Keratinocyte (primary cell): ENCODE data around the gene ACBD3. TPM values are rescaled to one million over a fixed set of nuclear protein-coding genes. Genes with fewer than 3 reads are reported as not detected.

ENCODE experiments used
- DNase-seq: peaks from one replicate; pipeline ENCODE4 v3.0.0-alpha.2; 2011; ENCODE audit warnings: low read depth, missing footprints, low spot score
- FAIRE-seq: peaks from 2 replicates; lab custom pipeline; 2011; peaks lifted over from hg19 to GRCh38; lab: Jason Lieb, UNC
- H2AFZ ChIP-seq: 2 replicates; pipeline ENCODE4 v1.6.0; 2012; ENCODE audit warnings: low read length, control low read depth, inconsistent platforms; ENCODE audit not compliant: control insufficient read depth
- H3K27ac ChIP-seq: 2 replicates; pipeline ENCODE4 v1.5.1; 2011; ENCODE audit warnings: low read length; ENCODE audit not compliant: control insufficient read depth, insufficient read depth
- H3K27me3 ChIP-seq: 3 replicates; pipeline ENCODE4 v1.6.0; 2011; ENCODE audit warnings: low read length; ENCODE audit not compliant: control insufficient read depth, insufficient read depth; ENCODE audit errors: extremely low read depth
- H3K36me3 ChIP-seq, 2 experiments: 2 replicates in 1 of 2; 3 replicates in 1 of 2; pipeline ENCODE4 v1.5.1; 2011; ENCODE audit warnings: low read length in 2 of 2, mild to moderate bottlenecking in 1 of 2; ENCODE audit not compliant: control insufficient read depth in 2 of 2, insufficient read depth in 2 of 2; ENCODE audit errors: extremely low read depth in 1 of 2
- H3K4me1 ChIP-seq: 3 replicates; pipeline ENCODE4 v1.5.1; 2011; ENCODE audit warnings: low read length; ENCODE audit not compliant: control insufficient read depth, insufficient read depth; ENCODE audit errors: extremely low read depth
- H3K4me2 ChIP-seq: 3 replicates; pipeline ENCODE4 v1.6.0; 2011; ENCODE audit warnings: low read depth, low read length; ENCODE audit not compliant: control insufficient read depth, insufficient read depth; ENCODE audit errors: extremely low read depth
- H3K4me3 ChIP-seq, 3 experiments: fragments of 200-600 bp in 1 of 3; sonication (generic) in 1 of 3; 2 replicates in 2 of 3; 3 replicates in 1 of 3; pipeline ENCODE4 v1.5.1; 2011 to 2016; ENCODE audit warnings: low read length in 3 of 3, mild to moderate bottlenecking in 3 of 3, control low read depth in 2 of 3, inconsistent platforms in 1 of 3, low read depth in 1 of 3, mixed read lengths in 1 of 3, mixed run types in 1 of 3, moderate library complexity in 1 of 3; ENCODE audit not compliant: control insufficient read depth in 2 of 3, insufficient read depth in 2 of 3; ENCODE audit errors: extremely low read depth in 1 of 3
- H3K79me2 ChIP-seq: 2 replicates; pipeline ENCODE4 v1.6.0; 2012; ENCODE audit warnings: low read length; ENCODE audit not compliant: control insufficient read depth, insufficient read depth
- H3K9ac ChIP-seq: 3 replicates; pipeline ENCODE4 v1.6.0; 2011; ENCODE audit warnings: low read length; ENCODE audit not compliant: control insufficient read depth, insufficient read depth; ENCODE audit errors: extremely low read depth
- H3K9me1 ChIP-seq: 3 replicates; pipeline ENCODE4 v1.6.0; 2011; ENCODE audit warnings: low read length; ENCODE audit not compliant: control insufficient read depth, insufficient read depth; ENCODE audit errors: extremely low read depth
- H3K9me3 ChIP-seq: 2 replicates; pipeline ENCODE4 v1.5.1; 2012; ENCODE audit warnings: low read depth, low read length; ENCODE audit not compliant: control insufficient read depth
- H4K20me1 ChIP-seq: 3 replicates; pipeline ENCODE4 v1.6.0; 2011; ENCODE audit warnings: low read length; ENCODE audit not compliant: control insufficient read depth, insufficient read depth; ENCODE audit errors: extremely low read depth
- CTCF ChIP-seq, 3 experiments: IDR thresholded peaks in 1 of 3; conservative IDR thresholded peaks in 1 of 3; optimal IDR thresholded peaks in 1 of 3; 2 replicates in 2 of 3; 3 replicates in 1 of 3; pipeline versions ENCODE3 to v1.5.1; 2011; ENCODE audit warnings: low read length in 3 of 3, mild to moderate bottlenecking in 3 of 3, moderate library complexity in 2 of 3, control low read depth in 1 of 3, inconsistent platforms in 1 of 3; ENCODE audit not compliant: insufficient read depth in 2 of 3; ENCODE audit errors: extremely low read depth in 1 of 3
- EZH2 ChIP-seq: IDR thresholded peaks from one replicate; pipeline ENCODE4 v1.6.1; 2012; ENCODE audit warnings: inconsistent platforms, mild to moderate bottlenecking, low read length, moderate library complexity
- dilution Hi-C: fragments of 300-500 bp; cut with MboI; formaldehyde crosslinking; loops from one replicate; pipeline ENCODE4 v1.7.0; 2020; ENCODE audit warnings: low sequenced_read_pairs; ENCODE audit not compliant: extremely low pct_ligation_motif_present
- polyA plus RNA-seq, 5 experiments: library from polyadenylated mRNA; depleted of rRNA in 3 of 5; stranded (reverse) in 3 of 5; stranded (forward) in 1 of 5; unstranded in 1 of 5; fragments of >200 nt; gene quantifications; 1 replicate in 1 of 5; 2 replicates in 3 of 5; 3 replicates in 1 of 5; pipeline versions ENCODE4 v1.2.1 to v1.2.3, GENCODE V29; 2011 to 2012; ENCODE audit warnings: missing spikeins in 2 of 5, low read depth in 1 of 5, low replicate concordance in 1 of 5

The ACBD3 gene
- polyA plus RNA-seq, 1 donor (not counting 4 experiments of a cell fraction or from before 2014, with no cell fraction given), result 43.1 TPM

DNA sequence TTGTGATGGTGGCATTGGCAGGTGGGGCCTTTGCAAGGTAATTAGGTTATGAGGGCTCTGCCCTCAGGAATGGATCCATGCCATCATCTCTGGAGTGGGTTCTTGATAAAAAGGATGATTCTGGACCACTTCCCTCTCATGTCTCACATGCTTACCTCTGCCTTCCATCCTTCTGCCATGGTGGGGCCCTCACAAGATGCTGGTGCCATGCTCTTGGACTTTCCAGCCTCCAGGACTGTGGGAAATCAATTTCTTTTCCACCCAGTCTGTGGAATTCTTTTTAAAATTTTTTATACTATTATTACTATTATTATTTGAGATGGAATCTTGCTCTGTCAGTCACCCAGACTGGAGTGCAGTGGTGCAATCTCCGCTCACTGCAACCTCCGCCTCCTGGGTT is 57.3 kb downstream of the ACBD3 start:
- FAIRE-seq, result no peak
- H3K9me1 ChIP-seq, result no peaks in the 10 kb centered on the region
- no peak overlapping the region for H3K4me3 ChIP-seq

GRCh38 chr1:226128487-226129075 is 58.0 kb downstream of the ACBD3 start:
- Histone ChIP-seq H3K9me1 (no peaks in the 10 kb centered on the region), H3K9ac (no peak overlapping the region), H3K4me3 (no peak overlapping the region), H3K79me2 (no peaks in the 10 kb centered on the region), H3K9me3 (no peaks in the 10 kb centered on the region), H3K36me3 (no peaks in the 10 kb centered on the region), H3K27ac (peak overlapping the region; percentile 85), H3K4me2 (peak overlapping the region; percentile 86), H3K27me3 (no peaks in the 10 kb centered on the region), H2AFZ (peak overlapping the region; percentile 42), H3K4me1 (peaks cover 45% of the 10 kb centered on the region), H4K20me1 (no peaks in the 10 kb centered on the region)
- no peak for TF ChIP-seq CTCF (optimal IDR thresholded peaks at IDR 0.05 in 1 of 3, IDR thresholded peaks at IDR 0.05 in 1 of 3, conservative IDR thresholded peaks at IDR 0.05 in 1 of 3; ENCODE audit: extremely low read depth in 1 of 3, insufficient read depth in 2 of 3, low read length in 3 of 3)
- no peak for TF ChIP-seq EZH2
- dilution Hi-C loops, result no loop called here
- DNase-seq (no peak), FAIRE-seq (peak; percentile 13)

More for the DNA sequence above, 57.3 kb downstream of the ACBD3 start:
- Histone ChIP-seq H4K20me1 (no peaks in the 10 kb centered on the region), H3K36me3 (no peaks in the 10 kb centered on the region), H3K9me3 (no peaks in the 10 kb centered on the region), H3K27ac (no peak overlapping the region), H3K79me2 (no peaks in the 10 kb centered on the region), H3K9ac (no peak overlapping the region), H3K4me2 (no peak overlapping the region), H3K27me3 (no peaks in the 10 kb centered on the region), H2AFZ (no peak overlapping the region), H3K4me1 (peaks cover 39% of the 10 kb centered on the region)
- DNase-seq, result no peak
- TF ChIP-seq CTCF (optimal IDR thresholded peaks at IDR 0.05 in 1 of 3, IDR thresholded peaks at IDR 0.05 in 1 of 3, conservative IDR thresholded peaks at IDR 0.05 in 1 of 3; ENCODE audit: extremely low read depth in 1 of 3, insufficient read depth in 2 of 3, low read length in 3 of 3) (no peak), EZH2 (no peak)
- dilution Hi-C loops, result no loop called here
